Kidney (tissue), 14 donors: ENCODE results near the gene PLA2G2D. TPM values are rescaled to one million over a fixed set of nuclear protein-coding genes. Genes with fewer than 3 reads are reported as not detected.

Experiments used
- DNase-seq, 5 donors: peaks; one replicate each; pipeline ENCODE4 v3.0.0-alpha.2; 2013 to 2020
- FAIRE-seq: peaks from 2 replicates; lab custom pipeline; 2012; peaks lifted over from hg19 to GRCh38; lab: Jason Lieb, UNC
- H3K27ac ChIP-seq, 2 donors: one replicate each; pipeline ENCODE4 v1.7.0; 2013; ENCODE audit warnings: low read depth in 2 of 2, low read length in 2 of 2, inconsistent platforms in 1 of 2
- H3K27me3 ChIP-seq: one replicate; pipeline ENCODE4 v1.7.1; 2013; ENCODE audit warnings: low read length, inconsistent platforms; ENCODE audit not compliant: control insufficient read depth, insufficient read depth
- H3K36me3 ChIP-seq, 3 donors: one replicate each; pipeline versions ENCODE4 v1.7.0 to v1.7.1; 2013; ENCODE audit warnings: low read length in 3 of 3, control low read depth in 1 of 3, inconsistent platforms in 1 of 3; ENCODE audit not compliant: insufficient read depth in 3 of 3, control insufficient read depth in 2 of 3
- H3K4me1 ChIP-seq, 3 donors: one replicate each; pipeline versions ENCODE4 v1.7.0 to v1.7.1; 2013; ENCODE audit warnings: low read length in 3 of 3, inconsistent platforms in 1 of 3, low read depth in 1 of 3; ENCODE audit not compliant: control insufficient read depth in 2 of 3, insufficient read depth in 2 of 3
- H3K4me3 ChIP-seq, 3 donors: one replicate each; pipeline versions ENCODE4 v1.7.0 to v1.8.1; 2013; ENCODE audit warnings: low read length in 3 of 3, control low read depth in 1 of 3, inconsistent platforms in 1 of 3
- H3K9ac ChIP-seq, 3 donors: one replicate each; pipeline versions ENCODE4 v1.7.0 to v1.7.1; 2013; ENCODE audit warnings: low read length in 3 of 3, control low read depth in 1 of 3, inconsistent platforms in 1 of 3
- H3K9me3 ChIP-seq, 3 donors: one replicate each; pipeline versions ENCODE4 v1.7.0 to v1.7.1; 2013; ENCODE audit warnings: low read length in 3 of 3, control low read depth in 1 of 3, inconsistent platforms in 1 of 3; ENCODE audit not compliant: control insufficient read depth in 2 of 3, insufficient read depth in 1 of 3
- CTCF ChIP-seq: IDR thresholded peaks from 3 replicates; pipeline ENCODE4 v1.5.1; 2012; ENCODE audit warnings: mild to moderate bottlenecking, moderate library complexity, borderline replicate concordance; ENCODE audit not compliant: insufficient read depth; ENCODE audit errors: extremely low read depth
- intact Hi-C: fragments of 100-400 bp; cut with DNase I; formaldehyde crosslinking; loops from one replicate; pipeline ENCODE4 v1.11.1; 2022
- polyA plus RNA-seq: library from polyadenylated mRNA; stranded (reverse); fragments of 350-450 nt; fragmentation: Illumina TruSeq; extraction: RNeasy Lipid Tissue Mini Kit (QIAGEN cat#74804); gene quantifications from one replicate; pipeline ENCODE4 v1.2.3, GENCODE V29; 2014; ENCODE audit warnings: low read depth, low replicate concordance; ENCODE audit not compliant: insufficient read depth
- total RNA-seq: library from RNA; stranded (reverse); fragmentation: NEBNext Ultra II Directional; extraction: Animal tissue kit (Norgen Biotek cat#: 25700); gene quantifications from one replicate; pipeline ENCODE4 v1.2.1, GENCODE V29; 2021
- donor health status: control.
- donor health status: control.
- donor health status: control.
- donor health status: control.
- donor health status: control.
- donor health status: DM: yes; HTN: yes; CAD: no.
- donor health status: Normal renal cell carcinoma (clear cell type).

The PLA2G2D gene
- total and polyA plus RNA-seq, 2 donors from 2014 or later = 1.1 TPM; not detected in 1

GRCh38 chr1:20112279-20113000 is 6.9 kb downstream of the PLA2G2D start:
- H3K36me3 ChIP-seq = no peaks in the 10 kb centered on the region
- DNase-seq = no peak
- H3K27ac ChIP-seq = no peak overlapping the region
- no peaks in the 10 kb centered on the region for H3K27me3 ChIP-seq
- no peak for FAIRE-seq
- no peak overlapping the region for H3K4me3 ChIP-seq
- H3K9me3 ChIP-seq = no peaks in the 10 kb centered on the region
- H3K4me1 ChIP-seq = no peaks in the 10 kb centered on the region
- H3K9ac ChIP-seq = no peak overlapping the region
- no peak for TF ChIP-seq CTCF
- intact Hi-C loops = no loop called here

- intact Hi-C loops = no loop called here
- TF ChIP-seq CTCF = no peak
- Histone ChIP-seq H3K27ac (no peak overlapping the region), H3K4me1 (no peaks in the 10 kb centered on the region), H3K4me3 (no peak overlapping the region), H3K27me3 (no peaks in the 10 kb centered on the region), H3K36me3 (no peaks in the 10 kb centered on the region), H3K9ac (no peak overlapping the region), H3K9me3 (no peaks in the 10 kb centered on the region)
- no peak for DNase-seq
- FAIRE-seq = no peak
These were observed 7.9 kb downstream of the PLA2G2D start for GRCh38 chr1:20111452-20111851.

GRCh38 chr1:20110679-20111078 is 8.7 kb downstream of the PLA2G2D start:
- Histone ChIP-seq H3K27me3 (no peaks in the 10 kb centered on the region), H3K4me3 (no peak overlapping the region), H3K4me1 (no peaks in the 10 kb centered on the region), H3K9ac (no peak overlapping the region), H3K36me3 (no peaks in the 10 kb centered on the region), H3K27ac (no peak overlapping the region), H3K9me3 (no peaks in the 10 kb centered on the region)
- no peak for FAIRE-seq
- intact Hi-C loops = no loop called here
- no peak for DNase-seq
- no peak for TF ChIP-seq CTCF
